NCI-H1105 treated with DMSO at 0.1 percent for 48 hours (cell line): ENCODE measurements around the gene CHST13.

ENCODE experiments used
- DNase-seq: peaks from one replicate; lab custom pipeline; 2025; lab: John Stamatoyannopoulos, UW

CHST13 gene

DNA sequence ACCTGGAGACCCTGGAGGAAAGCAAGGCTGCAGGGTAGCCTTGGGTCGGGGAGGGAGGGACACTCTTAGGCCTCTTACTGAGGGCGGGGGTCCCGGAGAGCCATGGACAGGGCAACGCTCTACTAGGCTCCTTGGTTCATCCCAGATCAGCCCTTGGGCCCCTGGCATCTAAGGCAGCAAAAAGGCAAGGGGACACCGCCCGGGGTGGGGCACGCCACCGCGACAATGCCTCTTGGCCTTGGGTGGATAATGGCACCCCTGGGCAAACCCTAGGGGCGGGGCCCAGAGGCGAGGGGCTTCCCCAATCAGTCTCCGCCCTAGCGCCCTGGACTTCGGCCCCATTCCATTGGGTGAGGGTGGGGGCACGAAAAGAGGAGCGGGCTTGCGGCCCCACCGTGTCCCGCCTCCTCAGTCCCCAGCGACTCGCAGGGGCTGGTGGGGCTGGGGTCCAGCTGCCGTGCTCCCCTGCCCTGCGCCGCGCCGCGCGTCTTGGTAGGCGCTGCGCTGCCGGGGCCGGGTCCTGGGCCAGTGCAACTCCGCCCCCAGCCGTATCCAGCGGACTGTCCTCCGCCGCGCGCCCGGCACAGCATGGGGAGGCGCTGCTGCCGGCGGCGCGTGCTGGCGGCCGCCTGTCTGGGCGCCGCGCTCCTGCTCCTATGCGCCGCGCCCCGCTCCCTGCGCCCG lies at the start of gene CHST13:
CHST13 (plus strand) TSS at position 411 of the 684 bp plus-strand sequence; CDS start at position 589, 178 bp downstream.
- DNase-seq, result peak; percentile 33

GRCh38 chr3:126474498-126475412 lies 49.2 kb upstream of the CHST13 start:
- peak; percentile 29 for DNase-seq

DNA sequence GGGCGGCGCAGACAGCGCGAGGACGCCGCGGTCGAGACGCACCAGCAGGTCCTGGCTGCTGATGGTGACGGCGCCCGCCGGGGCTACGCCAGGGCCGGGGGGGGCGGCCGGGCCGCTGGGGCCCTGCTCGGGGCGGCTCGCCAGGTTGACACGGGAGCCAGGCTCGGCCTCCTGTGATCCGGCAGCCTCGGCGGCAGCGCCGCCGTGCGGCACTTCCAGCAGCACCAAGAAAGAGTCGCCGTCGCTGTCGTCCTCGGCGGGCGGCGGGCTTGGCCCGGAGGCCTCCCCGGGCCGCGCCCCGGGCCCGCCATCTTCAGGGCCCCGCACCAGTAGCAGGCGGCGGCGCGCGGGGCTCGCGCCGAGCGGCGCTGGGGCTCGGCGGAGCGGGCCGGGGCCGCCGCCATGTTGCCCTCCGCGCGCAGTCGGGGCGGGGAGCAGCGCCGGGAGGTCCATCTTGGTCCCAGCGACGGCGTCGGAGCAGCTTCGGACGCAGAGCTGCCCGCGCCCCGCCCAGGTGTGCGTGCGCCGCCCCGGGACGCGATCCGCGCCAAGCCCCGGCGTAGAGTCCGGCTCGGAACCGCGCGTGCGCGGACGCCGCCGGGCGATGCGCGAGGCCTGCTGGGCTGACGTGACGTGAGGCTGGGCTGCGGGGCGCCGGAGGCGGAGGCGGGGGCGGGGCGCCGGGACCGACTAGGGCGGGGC lies 48.4 kb upstream of the CHST13 start, which contains the start of gene ZXDC:
ZXDC (minus strand) TSS at position 479 of the 702 bp plus-strand sequence; CDS start at position 453, 26 bp downstream.
- DNase-seq, result peak; percentile 96

DNA sequence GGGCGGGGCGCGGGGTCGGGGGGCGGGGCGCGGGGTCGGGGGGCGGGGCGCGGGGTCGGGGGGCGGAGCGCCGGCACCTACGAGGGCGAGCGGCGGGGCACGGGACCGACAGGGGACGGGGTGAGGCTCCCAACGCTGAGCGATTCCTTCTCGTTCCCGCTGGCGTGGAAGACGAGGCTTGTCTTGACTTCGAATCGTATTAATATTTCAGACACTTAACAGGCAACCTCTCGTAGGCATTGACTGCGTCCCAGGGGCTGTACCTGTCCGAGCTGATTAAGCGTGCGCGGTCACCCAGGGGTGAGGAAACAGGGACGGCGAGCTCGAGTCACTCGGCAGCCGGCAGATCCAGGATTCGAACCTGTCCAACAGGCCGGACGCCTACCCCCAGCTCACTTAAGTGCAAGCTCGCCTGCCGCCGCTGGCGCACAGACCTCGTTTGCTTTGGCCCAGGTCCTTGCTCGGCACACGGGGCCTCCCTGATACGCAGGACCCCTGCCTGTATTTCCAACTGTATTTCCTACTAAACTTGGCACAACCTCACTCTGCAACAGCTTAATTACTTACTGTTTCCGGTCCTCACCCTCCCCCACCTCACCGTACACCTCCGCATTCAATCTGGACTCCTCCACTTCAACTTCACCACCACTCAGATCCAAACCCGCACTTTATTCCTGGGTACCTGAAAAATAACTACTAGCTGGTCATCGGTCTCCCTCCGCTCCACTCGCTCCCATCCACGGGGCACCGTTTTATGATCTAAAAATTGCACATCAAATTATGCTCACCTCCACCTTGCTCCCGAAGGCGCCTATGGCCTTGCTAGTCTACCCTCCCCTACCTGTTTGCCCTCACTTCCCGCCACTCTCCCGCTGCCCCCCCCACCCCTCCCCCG lies 47.5 kb upstream of the CHST13 start:
- peak; percentile 78 for DNase-seq

GRCh38 chr3:126477061-126477380 lies 46.9 kb upstream of the CHST13 start:
- no peak for DNase-seq

GRCh38 chr3:126478581-126479310 lies 45.2 kb upstream of the CHST13 start:
- DNase-seq, result no peak

DNA sequence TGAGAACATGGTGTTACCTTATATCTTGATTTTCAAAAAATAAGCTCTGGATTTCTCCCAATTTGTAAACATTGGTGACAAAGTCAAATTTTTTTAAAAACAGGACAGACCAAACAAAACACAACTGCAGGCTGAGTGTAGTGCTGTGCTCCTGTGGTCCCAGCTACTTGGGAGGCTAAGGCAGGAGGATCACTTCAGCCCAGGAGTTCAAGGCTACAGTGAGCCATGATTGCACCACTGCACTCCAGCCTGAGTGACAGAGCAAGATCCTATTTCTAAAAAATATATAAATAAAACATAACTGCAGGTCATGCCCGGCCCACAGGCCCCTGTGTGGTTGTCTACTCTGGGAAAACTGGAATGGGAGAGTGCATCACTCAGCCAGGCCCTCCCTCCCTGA lies 44.3 kb upstream of the CHST13 start:
- DNase-seq, result no peak

GRCh38 chr3:126480206-126480605 lies 43.7 kb upstream of the CHST13 start:
- no peak for DNase-seq

DNA sequence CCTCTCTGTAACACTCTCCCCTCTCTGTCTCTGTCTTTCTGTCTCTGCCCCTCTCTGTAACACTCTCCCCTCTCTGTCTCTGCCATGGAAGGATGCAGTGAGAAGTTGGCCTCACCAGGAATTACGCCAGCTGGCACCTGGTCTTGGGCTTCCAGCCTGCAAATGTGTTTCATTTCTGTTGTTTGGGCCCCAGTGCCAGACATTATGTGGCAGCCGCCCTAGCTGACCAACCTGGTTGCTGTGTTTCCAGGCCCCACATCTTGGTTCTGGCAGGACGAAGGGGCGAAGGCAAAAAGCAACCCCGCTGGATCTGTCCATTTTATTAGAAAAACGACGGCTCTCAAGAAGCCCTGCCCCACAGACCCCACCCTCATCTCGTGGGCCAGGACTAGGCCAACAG lies 43.1 kb upstream of the CHST13 start:
- DNase-seq, result no peak

DNA sequence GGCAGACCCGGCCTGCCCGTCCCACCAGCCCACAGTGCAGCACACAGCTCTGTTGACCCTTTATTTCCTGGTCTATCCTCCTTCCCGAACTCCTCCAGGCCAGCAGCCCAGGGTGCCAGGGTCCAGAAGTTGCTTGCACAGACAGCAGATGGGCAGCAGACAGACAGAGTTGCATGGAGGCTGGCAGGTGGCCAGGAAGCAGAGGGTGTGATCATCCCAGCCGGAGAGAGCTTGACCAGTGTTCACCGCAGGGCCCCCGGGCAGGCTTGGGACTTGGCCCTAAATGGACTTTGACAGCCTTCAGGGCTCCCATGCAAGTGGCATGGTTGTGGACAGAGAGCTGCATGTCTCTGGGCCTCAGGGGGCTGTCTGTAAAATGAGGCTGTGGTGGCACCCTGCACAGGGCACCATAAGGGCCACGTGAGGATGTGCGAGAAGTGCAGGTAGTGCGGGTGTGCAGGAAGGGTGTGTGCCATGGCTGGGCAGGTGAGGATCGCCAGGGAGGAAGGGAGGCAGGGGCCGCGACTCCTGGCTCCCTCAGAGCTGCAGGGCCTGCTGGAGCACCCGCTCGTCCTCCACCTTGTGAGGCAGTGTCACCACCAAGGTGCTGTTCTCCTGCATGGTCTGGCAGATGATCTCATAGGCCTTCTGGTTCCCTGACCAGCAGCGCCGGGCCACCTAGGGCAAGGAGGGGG lies 42.0 kb upstream of the CHST13 start:
- DNase-seq, result no peak

GRCh38 chr3:126482503-126483255 lies 41.3 kb upstream of the CHST13 start:
- DNase-seq, result no peak

DNA sequence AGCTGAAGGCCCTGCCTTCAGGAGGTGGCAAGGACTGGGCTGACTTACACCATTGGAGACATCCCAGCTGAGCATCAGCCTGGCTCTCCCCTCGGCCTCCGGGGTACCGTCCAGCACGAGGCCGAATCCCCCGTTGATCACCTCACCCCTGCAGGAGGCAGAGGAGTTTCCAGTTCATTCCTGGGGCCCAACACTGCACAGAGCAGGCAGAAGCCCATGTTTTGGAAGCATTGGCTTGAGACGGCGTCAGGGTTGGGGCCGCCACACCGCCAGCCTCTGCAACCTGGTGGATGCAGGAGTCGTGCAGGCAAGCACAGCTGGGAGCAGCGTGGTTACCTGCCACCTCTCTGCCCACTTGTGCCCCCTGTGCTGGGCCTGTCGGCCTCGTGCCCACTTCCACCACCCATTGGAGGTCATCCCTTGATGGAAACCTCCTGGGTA lies 40.6 kb upstream of the CHST13 start:
- DNase-seq, result no peak

DNA sequence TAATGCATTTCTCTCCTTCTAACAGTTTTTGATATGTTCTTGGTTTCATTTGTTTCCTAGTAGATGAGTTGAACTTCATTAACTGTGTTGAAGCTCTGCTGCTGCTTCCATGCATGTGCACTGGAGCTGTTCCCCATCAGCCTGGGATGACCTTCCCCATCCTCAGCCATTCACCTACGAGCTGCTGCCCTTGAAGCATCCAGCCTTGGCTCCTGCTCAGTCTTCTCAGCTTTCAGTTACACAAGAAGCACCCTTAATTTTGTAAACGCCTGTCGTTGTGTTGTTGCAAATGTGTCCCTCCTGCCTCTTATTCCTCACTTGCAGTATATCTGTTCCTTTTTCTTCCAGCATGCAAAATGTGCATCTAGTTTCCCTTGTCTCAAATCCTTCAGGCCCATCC lies 39.8 kb upstream of the CHST13 start:
- DNase-seq, result no peak

- DNase-seq, result no peak
These were observed 39.3 kb upstream of the CHST13 start for GRCh38 chr3:126484662-126485061.

- no peak for DNase-seq
These were observed 38.6 kb upstream of the CHST13 start for GRCh38 chr3:126485176-126485897.

GRCh38 chr3:126485956-126486355 lies 38.0 kb upstream of the CHST13 start:
- DNase-seq, result no peak

GRCh38 chr3:126486360-126486847 lies 37.6 kb upstream of the CHST13 start:
- no peak for DNase-seq

DNA sequence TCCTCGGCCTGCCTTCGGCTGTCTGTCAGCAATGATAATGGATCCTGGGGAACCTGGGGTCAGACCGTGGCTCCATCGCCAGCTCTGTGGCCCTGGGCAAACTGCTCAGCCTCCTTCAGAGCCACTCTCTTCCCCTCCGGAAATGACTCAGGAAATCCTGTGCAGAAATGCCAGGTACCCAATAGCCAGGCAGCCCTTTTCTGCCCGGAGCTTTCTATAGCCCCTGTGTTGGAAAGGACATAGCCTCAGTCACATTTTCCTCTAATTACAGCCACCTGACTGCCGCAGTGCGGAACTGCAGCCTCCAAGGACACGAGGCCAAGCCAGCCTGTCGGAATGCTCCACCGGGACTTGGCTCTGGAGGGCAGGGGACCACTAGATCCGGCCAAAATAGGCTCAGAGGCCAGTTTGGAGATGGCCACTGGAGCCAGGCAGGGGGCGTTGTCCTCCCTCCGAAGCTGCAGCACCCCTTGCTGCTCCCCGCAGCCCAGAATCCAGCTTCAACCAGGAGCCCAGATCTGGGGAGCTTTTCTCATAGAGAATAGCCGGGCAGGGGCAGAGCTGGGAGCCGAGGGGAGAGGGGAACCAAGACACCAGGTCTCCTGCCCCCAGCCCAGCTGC lies 36.7 kb upstream of the CHST13 start:
- DNase-seq, result no peak
